ENCODE measurements around the gene NDUFAF2. TPM values are rescaled to one million over a fixed set of nuclear protein-coding genes. Genes with fewer than 3 reads are reported as not detected.

The NDUFAF2 gene
- total RNA-seq, 1 donor from 2014 or later, result 46.0 TPM

DNA sequence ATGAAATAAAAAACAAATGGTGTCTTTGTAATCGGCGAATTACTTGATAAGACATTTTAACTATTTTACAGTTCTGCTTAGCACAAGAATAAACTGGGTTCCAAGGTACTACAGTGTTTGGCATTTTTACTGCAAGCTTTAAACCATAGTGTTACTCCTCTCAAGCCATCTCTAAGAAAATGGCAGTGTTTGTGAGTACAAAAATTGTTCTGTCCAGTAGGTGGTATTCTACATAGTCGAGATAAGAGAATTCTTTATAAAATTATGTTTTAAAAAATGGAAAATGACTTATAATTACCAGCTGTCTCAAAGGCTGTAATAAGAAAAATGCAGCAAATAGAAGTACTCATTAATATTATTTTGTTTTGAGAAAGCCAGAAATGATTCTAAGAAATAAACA lies 214.1 kb downstream of the NDUFAF2 start:
- H3K4me3 ChIP-seq (ENCODE audit: insufficient read depth, low read depth, low read length), result no peak overlapping the region
- H3K79me2 ChIP-seq (ENCODE audit: insufficient read depth, low read length), result peaks cover 66% of the 10 kb centered on the region
- Mint-ChIP-seq H3K4me3 (ENCODE audit: unreplicated experiment) (no peak overlapping the region), H3K9me3 (ENCODE audit: unreplicated experiment) (no peaks in the 10 kb centered on the region), H3K27ac (ENCODE audit: unreplicated experiment) (no peak overlapping the region), H3K27me3 (ENCODE audit: low read depth, unreplicated experiment) (no peaks in the 10 kb centered on the region), H3K36me3 (ENCODE audit: low read depth, unreplicated experiment) (peaks cover 26% of the 10 kb centered on the region), H3K4me1 (ENCODE audit: low read depth, unreplicated experiment) (peaks cover 16% of the 10 kb centered on the region)
- H3K9me3 ChIP-seq (ENCODE audit: insufficient read depth, low read depth, low read length), result no peaks in the 10 kb centered on the region
- DNase-seq (ENCODE audit: low read depth) (no peak), FAIRE-seq (no peak)
- no peak overlapping the region for H3K9ac ChIP-seq (ENCODE audit: low read length)
- peak overlapping the region; percentile 2 for H3K4me2 ChIP-seq (ENCODE audit: low read length)
- H3K27me3 ChIP-seq (ENCODE audit: insufficient read depth, low read length), result no peaks in the 10 kb centered on the region
- H3K36me3 ChIP-seq (ENCODE audit: insufficient read depth, low read length), result peaks cover 20% of the 10 kb centered on the region
- TF ChIP-seq, protein P1, sequence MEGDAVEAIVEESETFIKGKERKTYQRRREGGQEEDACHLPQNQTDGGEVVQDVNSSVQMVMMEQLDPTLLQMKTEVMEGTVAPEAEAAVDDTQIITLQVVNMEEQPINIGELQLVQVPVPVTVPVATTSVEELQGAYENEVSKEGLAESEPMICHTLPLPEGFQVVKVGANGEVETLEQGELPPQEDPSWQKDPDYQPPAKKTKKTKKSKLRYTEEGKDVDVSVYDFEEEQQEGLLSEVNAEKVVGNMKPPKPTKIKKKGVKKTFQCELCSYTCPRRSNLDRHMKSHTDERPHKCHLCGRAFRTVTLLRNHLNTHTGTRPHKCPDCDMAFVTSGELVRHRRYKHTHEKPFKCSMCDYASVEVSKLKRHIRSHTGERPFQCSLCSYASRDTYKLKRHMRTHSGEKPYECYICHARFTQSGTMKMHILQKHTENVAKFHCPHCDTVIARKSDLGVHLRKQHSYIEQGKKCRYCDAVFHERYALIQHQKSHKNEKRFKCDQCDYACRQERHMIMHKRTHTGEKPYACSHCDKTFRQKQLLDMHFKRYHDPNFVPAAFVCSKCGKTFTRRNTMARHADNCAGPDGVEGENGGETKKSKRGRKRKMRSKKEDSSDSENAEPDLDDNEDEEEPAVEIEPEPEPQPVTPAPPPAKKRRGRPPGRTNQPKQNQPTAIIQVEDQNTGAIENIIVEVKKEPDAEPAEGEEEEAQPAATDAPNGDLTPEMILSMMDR (IDR thresholded peaks at IDR 0.05; ENCODE audit: insufficient read depth, low read depth, low read length), result no peak
- no peak for TF ChIP-seq EZH2 (IDR thresholded peaks at IDR 0.05; ENCODE audit: insufficient read depth, low read length)
- peaks cover 9% of the 10 kb centered on the region for H3K4me1 ChIP-seq (ENCODE audit: insufficient read depth, low read length)
- peaks cover 14% of the 10 kb centered on the region for H4K20me1 ChIP-seq (ENCODE audit: insufficient read depth, low read length)
- H2AFZ ChIP-seq (ENCODE audit: low read depth, low read length), result no peak overlapping the region
- no peak overlapping the region for H3K27ac ChIP-seq (ENCODE audit: low read depth, low read length)

DNA sequence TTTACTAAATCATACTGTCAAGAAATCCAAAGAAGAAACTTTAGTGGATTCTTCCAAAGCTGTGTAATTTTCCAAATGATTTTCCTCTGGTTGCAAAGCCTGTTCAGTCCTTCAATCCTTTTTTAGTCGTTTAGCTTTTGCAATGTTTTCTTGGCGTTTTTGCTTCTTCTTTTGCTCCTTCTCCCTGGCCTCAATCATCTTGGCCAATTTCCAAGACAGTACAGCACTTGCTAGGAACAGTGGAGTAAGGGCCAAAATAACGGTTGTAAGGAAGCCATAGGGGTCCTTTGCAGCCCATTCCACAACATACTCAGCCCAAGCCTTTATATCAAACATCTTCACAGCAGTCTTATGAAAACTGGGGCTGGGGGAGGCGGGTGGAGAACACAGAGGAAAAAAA lies 214.8 kb downstream of the NDUFAF2 start:
- H3K27me3 Mint-ChIP-seq (ENCODE audit: low read depth, unreplicated experiment), result no peaks in the 10 kb centered on the region
- H3K79me2 ChIP-seq (ENCODE audit: insufficient read depth, low read length), result peaks cover 71% of the 10 kb centered on the region
- H3K4me3 ChIP-seq (ENCODE audit: insufficient read depth, low read depth, low read length), result no peak overlapping the region
- H3K27ac ChIP-seq (ENCODE audit: low read depth, low read length), result no peak overlapping the region
- peaks cover 19% of the 10 kb centered on the region for H3K4me1 Mint-ChIP-seq (ENCODE audit: low read depth, unreplicated experiment)
- H3K4me3 Mint-ChIP-seq (ENCODE audit: unreplicated experiment), result peak overlapping the region; percentile 100
- H2AFZ ChIP-seq (ENCODE audit: low read depth, low read length), result no peak overlapping the region
- no peak overlapping the region for H3K9ac ChIP-seq (ENCODE audit: low read length)
- no peaks in the 10 kb centered on the region for H3K27me3 ChIP-seq (ENCODE audit: insufficient read depth, low read length)
- no peak for TF ChIP-seq EZH2 (IDR thresholded peaks at IDR 0.05; ENCODE audit: insufficient read depth, low read length)
- TF ChIP-seq, protein P1 (IDR thresholded peaks at IDR 0.05; ENCODE audit: insufficient read depth, low read depth, low read length), result no peak
- H3K27ac Mint-ChIP-seq (ENCODE audit: unreplicated experiment), result no peak overlapping the region
- no peaks in the 10 kb centered on the region for H3K9me3 Mint-ChIP-seq (ENCODE audit: unreplicated experiment)
- no peaks in the 10 kb centered on the region for H3K9me3 ChIP-seq (ENCODE audit: insufficient read depth, low read depth, low read length)
- H3K4me1 ChIP-seq (ENCODE audit: insufficient read depth, low read length), result peaks cover 9% of the 10 kb centered on the region
- H3K36me3 Mint-ChIP-seq (ENCODE audit: low read depth, unreplicated experiment), result peaks cover 28% of the 10 kb centered on the region
- no peak for DNase-seq (ENCODE audit: low read depth)
- peaks cover 14% of the 10 kb centered on the region for H4K20me1 ChIP-seq (ENCODE audit: insufficient read depth, low read length)
- peak overlapping the region; percentile 91 for H3K4me2 ChIP-seq (ENCODE audit: low read length)
- H3K36me3 ChIP-seq (ENCODE audit: insufficient read depth, low read length), result peaks cover 20% of the 10 kb centered on the region
- no peak for FAIRE-seq

DNA sequence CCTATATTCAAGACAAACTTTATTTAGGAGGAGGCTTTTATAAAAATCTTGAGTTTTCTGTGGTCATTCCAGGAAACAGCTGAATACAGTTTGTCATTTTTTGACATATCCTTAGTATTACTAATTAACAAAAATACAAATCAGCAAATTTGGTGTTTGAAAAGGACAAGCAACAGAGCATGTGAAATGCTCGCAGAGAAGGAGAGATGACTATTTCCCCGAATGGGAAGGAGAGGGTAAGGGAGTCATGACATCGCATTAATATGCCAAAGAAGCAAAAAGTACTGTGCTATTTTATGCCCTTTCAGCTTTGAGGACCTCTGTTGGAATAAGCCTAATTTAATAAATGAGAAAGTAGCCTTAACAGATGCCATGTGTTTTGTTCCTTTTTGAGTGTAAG lies 215.5 kb downstream of the NDUFAF2 start:
- peaks cover 19% of the 10 kb centered on the region for H3K4me1 Mint-ChIP-seq (ENCODE audit: low read depth, unreplicated experiment)
- H4K20me1 ChIP-seq (ENCODE audit: insufficient read depth, low read length), result peaks cover 14% of the 10 kb centered on the region
- no peak overlapping the region for H3K27ac ChIP-seq (ENCODE audit: low read depth, low read length)
- peak overlapping the region; percentile 100 for H3K4me3 Mint-ChIP-seq (ENCODE audit: unreplicated experiment)
- H3K9me3 ChIP-seq (ENCODE audit: insufficient read depth, low read depth, low read length), result no peaks in the 10 kb centered on the region
- no peaks in the 10 kb centered on the region for H3K9me3 Mint-ChIP-seq (ENCODE audit: unreplicated experiment)
- no peaks in the 10 kb centered on the region for H3K27me3 ChIP-seq (ENCODE audit: insufficient read depth, low read length)
- peaks cover 71% of the 10 kb centered on the region for H3K79me2 ChIP-seq (ENCODE audit: insufficient read depth, low read length)
- H3K9ac ChIP-seq (ENCODE audit: low read length), result no peak overlapping the region
- no peak for DNase-seq (ENCODE audit: low read depth)
- H3K36me3 Mint-ChIP-seq (ENCODE audit: low read depth, unreplicated experiment), result peaks cover 24% of the 10 kb centered on the region
- no peak overlapping the region for H2AFZ ChIP-seq (ENCODE audit: low read depth, low read length)
- H3K27ac Mint-ChIP-seq (ENCODE audit: unreplicated experiment), result no peak overlapping the region
- H3K36me3 ChIP-seq (ENCODE audit: insufficient read depth, low read length), result peaks cover 20% of the 10 kb centered on the region
- peak overlapping the region; percentile 91 for H3K4me2 ChIP-seq (ENCODE audit: low read length)
- FAIRE-seq, result no peak
- H3K4me3 ChIP-seq (ENCODE audit: insufficient read depth, low read depth, low read length), result peak overlapping the region; percentile 97
- no peaks in the 10 kb centered on the region for H3K27me3 Mint-ChIP-seq (ENCODE audit: low read depth, unreplicated experiment)
- peaks cover 9% of the 10 kb centered on the region for H3K4me1 ChIP-seq (ENCODE audit: insufficient read depth, low read length)
- TF ChIP-seq, protein P1 (IDR thresholded peaks at IDR 0.05; ENCODE audit: insufficient read depth, low read depth, low read length), result no peak
- no peak for TF ChIP-seq EZH2 (IDR thresholded peaks at IDR 0.05; ENCODE audit: insufficient read depth, low read length)
